GM23248 (cell line): ENCODE data around the gene CLEC4M.
"Not testable (repeated sequence)": the region's sequence is repeated elsewhere in the genome, so short reads cannot be mapped to it uniquely, and the experiment has no call there.

Experiments
- EZH2 ChIP-seq: fragments of 200-600 bp; sonication (generic); IDR thresholded peaks from 2 replicates; pipeline ENCODE4 v1.6.1; 2018; ENCODE audit warnings: antibody characterized with exemption, mild to moderate bottlenecking; ENCODE audit not compliant: insufficient read depth, poor library complexity, severe bottlenecking
- EZH2phosphoT487 ChIP-seq: fragments of 200-600 bp; sonication (generic); IDR thresholded peaks from 2 replicates; pipeline ENCODE4 v1.6.1; 2018; ENCODE audit warnings: antibody characterized with exemption, moderate library complexity, mild to moderate bottlenecking, low read depth; ENCODE audit not compliant: insufficient read depth

DNA sequence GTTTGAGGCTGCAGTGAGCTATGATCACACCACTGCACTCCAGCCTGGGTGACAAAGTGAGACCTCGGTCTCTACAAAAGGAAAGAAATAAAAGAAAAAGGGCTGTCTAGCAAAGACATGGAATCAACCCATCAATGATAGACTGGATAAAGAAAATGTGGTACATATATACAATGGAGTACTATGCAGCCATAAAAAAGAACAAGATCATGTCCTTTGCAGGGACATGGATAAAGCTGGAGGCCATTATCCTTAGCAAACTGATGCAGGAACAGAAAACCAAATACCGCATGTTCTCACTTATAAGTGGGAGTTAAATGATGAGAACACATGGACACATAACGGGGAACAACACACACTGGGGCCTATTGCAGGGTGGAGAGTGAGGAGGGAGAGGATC is 53.0 kb downstream of the CLEC4M start:
- TF ChIP-seq EZH2phosphoT487, EZH2: not testable (repeated sequence)
